ENCODE measurements around the gene ZFP36L2. TPM values are rescaled to one million over a fixed set of nuclear protein-coding genes. Genes with fewer than 3 reads are reported as not detected.

Gene ZFP36L2
- total and polyA plus RNA-seq, 9 of the 15 experiments (the other 6 are each of a cell fraction or from before 2014, with no cell fraction given): 4.1 to 60.6 (median 20.3) TPM

- ATAC-seq (no peak), FAIRE-seq (no peak), DNase-seq (ENCODE audit: extremely low read depth in 1 of 4, low spot score in 3 of 4) (no peak)
- Histone ChIP-seq H4K20me1 (replicated peaks; ENCODE audit: control insufficient read depth, insufficient read depth, low read length) (no peaks in the 10 kb centered on the region), H3K4me1 (replicated peaks in 1 of 2; ENCODE audit: control insufficient read depth in 2 of 2, insufficient read depth in 2 of 2, low read length in 2 of 2) (peaks cover 53 to 70% of the 10 kb centered on the region in 2 experiments), H3K4me2 (ENCODE audit: insufficient read depth, low read length) (peak overlapping the region; percentile 74), H3K27ac (ENCODE audit: extremely low read depth, low read depth, low read length) (peak overlapping the region; percentile 94), H3K79me2 (ENCODE audit: control insufficient read depth, insufficient read depth, low read length) (no peaks in the 10 kb centered on the region), H2AFZ (ENCODE audit: low read depth, low read length) (no peak overlapping the region), H3K27me3 (ENCODE audit: control insufficient read depth in 2 of 2, insufficient read depth in 2 of 2, low read length in 2 of 2) (no peaks in the 10 kb centered on the region), H3K9ac (ENCODE audit: insufficient read depth in 1 of 2, low read depth in 2 of 2, low read length in 2 of 2) (peak overlapping the region; percentile 76 to 83; a peak in 2 of 4 replicates), H3K36me3 (ENCODE audit: control insufficient read depth, insufficient read depth, low read length) (no peaks in the 10 kb centered on the region), H3K4me3 (no peak overlapping the region), H3K9me1 (ENCODE audit: control insufficient read depth, insufficient read depth, low read length) (no peaks in the 10 kb centered on the region), H3K9me3 (replicated peaks; ENCODE audit: control insufficient read depth, insufficient read depth, low read depth, low read length) (no peaks in the 10 kb centered on the region)
- in situ Hi-C loops (cut with MboI): loop anchor here (10.0 kb wide), 1 partner anchor 45 kb away; the partner anchor contains the start of gene ZFP36L2
- ChIA-PET POLR2A (interaction anchor here (0.6 to 1.6 kb wide), 6 partner anchors 8 to 88 kb away, joined by 3 to 6 read pairs (median 4); no protein-coding TSS in a partner anchor), CTCF (ENCODE audit: low intra/inter-chr PET ratio) (no interaction called here)
- intact Hi-C loops (cut with micrococcal nuclease): loop anchor here (2.0 kb wide), 2 partner anchors 15 to 41 kb away; no protein-coding TSS in a partner anchor
- no TSS peak for BruUV-seq (replicated peaks)
- TF ChIP-seq PRDM10 (IDR thresholded peaks at IDR 0.05; ENCODE audit: partially characterized antibody) (no peak), EP400 (IDR thresholded peaks at IDR 0.05) (no peak), KDM5B (IDR thresholded peaks at IDR 0.05; ENCODE audit: insufficient replicate concordance, low read depth, low read length) (peak; percentile 35), CEBPZ (IDR thresholded peaks at IDR 0.05; ENCODE audit: borderline replicate concordance, low read depth, low read length) (no peak), SFPQ (IDR thresholded peaks at IDR 0.05; ENCODE audit: low read depth, low read length) (no peak), POLR3A (IDR thresholded peaks at IDR 0.05; ENCODE audit: borderline replicate concordance, extremely low read depth, insufficient read depth, insufficient read length) (no peak)
- WGBS (ENCODE audit: insufficient coverage, low coverage, missing lambda C conversion rate): 83% methylated on average over 8 of the region's 8 CpGs
These were observed 46.5 kb downstream of the ZFP36L2 start for GRCh38 chr2:43179942-43180341.

All from K562 (cell line).